GM21381 (cell line): Measurements from ENCODE around the gene NPAS3.

Experiments
- ATAC-seq: cut with Tn5 transposase; IDR thresholded peaks from one replicate; pipeline ENCODE4 v1.9.1; 2021; ENCODE audit warnings: mild to moderate bottlenecking, moderate library complexity; ENCODE audit not compliant: unreplicated experiment

The NPAS3 gene

DNA sequence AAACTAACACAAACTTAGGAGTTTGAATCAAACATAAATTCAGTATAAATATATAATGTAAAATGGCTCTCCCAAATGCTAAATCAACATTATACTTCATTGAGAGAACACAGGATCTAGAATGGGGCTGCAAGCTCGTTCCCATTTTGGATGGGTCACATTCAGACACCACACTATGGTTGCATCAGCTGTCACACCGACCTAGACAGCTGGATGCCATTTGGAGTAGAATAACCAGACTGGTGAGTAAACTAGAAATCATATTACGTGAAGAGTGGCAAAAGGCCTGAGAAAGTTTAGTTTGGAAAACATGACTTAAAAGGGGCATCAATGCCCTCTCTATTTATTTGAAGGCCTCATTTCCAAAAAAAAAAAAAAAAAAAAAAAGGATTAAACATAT lies 430.4 kb downstream of the NPAS3 start:
- no peak for ATAC-seq

DNA sequence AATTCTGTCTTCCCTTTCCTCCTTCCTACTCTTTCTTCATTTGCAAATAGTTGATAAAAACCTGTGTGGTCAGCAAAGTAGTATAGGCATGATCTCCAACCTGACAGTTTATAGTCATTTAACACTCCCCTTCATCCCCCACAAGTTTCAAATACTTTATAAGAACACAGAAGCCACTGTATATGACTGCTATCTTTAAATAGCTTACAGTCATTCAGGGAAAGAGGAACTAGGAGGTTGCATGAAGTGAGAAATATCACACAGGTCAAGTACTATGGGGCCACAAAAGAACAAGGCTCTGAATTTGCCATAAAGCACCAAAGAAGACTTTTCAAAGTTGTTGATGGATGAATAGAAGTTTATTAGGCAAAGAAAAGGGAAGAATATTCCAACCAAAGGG lies 431.3 kb downstream of the NPAS3 start:
- ATAC-seq: peak; percentile 88

DNA sequence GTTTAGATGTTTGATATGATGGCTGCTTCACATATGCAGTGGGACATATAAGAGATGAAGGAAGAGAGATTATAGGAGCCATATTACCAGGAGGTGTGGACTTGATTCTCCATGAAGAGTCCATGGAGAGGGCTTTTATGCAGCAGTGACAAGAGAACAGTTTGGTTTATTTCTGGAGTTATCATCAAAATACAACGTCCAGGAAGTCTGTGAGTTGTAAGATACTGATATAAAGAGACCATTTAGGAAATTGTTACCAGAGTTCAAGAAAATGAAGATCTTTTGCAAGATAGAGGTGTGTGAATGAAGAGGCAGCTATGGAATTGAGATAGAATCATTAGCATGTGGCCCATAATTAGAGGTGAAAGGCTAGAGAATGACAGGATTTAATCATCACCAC lies 431.7 kb downstream of the NPAS3 start:
- ATAC-seq: no peak

DNA sequence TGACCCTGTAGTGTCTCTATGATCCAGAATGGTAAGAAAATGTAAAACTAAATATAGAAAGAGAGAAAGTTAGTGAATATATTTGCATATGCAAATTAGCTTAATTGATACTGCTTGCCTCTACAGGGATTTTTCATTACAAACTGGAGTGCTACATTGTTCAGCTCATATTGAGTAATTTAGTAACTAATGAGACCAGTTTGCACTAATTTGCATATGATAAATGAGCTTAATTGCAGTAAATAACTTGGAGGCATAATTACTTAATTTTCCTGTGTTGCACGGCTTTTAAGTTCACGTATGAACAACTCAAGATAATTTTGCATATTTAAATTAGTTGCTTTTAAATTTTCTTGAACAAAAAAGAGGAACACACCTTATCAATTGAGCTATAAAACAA lies 436.5 kb downstream of the NPAS3 start:
- ATAC-seq: no peak

DNA sequence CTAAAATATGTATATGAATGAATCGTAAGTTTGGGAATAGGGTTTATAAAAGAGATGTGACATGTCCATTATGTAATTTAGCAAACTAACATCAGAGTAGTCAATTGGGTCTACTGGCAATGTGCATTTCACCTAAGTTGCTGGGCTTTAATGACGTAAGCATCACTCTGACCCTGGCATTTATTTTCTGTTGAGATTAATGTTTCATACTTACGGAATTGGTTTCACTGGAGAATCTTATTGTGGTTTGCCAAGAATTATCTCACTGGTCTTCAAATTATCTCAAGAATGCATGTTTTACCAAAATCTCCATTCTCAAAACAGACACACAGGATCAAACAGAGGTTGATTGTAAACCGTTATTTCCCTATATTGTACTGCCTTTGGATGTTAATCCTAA lies 437.1 kb downstream of the NPAS3 start:
- no peak for ATAC-seq

DNA sequence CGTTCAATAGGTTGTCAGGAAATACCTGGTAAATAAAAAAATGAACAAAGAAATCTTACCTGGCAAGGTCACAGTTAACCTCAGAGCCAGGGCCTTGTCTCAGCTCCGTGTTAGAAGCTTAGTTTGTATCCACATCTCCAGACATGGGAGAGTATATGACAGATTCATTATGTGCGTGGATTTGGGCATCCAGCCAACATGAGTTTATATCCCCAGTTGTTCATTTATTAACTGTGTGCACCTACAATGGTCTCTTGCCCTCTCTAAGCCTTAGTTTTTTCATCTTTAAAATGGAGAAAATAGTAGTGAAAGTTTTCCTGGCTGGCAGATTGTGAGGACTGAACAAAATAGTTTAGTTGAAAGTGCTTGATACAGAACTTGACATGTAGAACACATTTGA lies 437.8 kb downstream of the NPAS3 start:
- ATAC-seq: no peak

DNA sequence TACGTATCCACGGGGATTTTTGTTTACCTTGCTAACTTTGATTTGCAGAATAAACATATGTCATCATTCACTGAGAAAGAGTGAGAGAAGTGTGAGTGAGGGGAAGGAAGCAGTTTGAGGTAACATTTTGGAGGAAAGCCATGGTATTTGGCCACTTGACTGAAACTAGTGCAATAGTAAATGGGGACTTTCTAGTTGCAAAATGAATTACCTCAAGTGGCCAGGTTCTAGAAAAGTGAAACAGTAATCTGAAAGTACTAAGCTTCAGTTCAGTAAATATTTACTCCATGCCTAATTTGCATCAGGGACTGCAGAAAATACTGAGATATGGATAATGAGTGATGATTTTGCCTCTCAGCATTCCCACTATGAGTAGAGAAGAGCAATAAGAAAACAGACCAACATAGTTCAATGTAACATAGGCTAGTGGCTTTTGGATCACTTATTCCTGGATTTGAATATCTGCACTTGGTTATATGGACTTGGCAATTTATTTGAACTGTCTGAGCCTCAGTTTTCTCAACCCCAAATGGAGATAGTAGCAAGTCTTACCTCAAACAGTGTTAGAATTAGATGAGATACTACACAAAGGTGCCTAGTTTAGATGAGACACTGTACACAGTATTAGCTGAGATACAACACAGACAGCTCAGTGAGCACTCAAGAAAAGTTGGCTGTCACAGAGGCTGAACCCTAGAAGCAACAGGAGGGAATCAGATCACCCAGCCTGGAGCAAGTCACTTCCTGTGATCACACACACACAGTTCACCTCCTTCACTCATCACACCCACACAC lies 439.1 kb downstream of the NPAS3 start:
- ATAC-seq: no peak

DNA sequence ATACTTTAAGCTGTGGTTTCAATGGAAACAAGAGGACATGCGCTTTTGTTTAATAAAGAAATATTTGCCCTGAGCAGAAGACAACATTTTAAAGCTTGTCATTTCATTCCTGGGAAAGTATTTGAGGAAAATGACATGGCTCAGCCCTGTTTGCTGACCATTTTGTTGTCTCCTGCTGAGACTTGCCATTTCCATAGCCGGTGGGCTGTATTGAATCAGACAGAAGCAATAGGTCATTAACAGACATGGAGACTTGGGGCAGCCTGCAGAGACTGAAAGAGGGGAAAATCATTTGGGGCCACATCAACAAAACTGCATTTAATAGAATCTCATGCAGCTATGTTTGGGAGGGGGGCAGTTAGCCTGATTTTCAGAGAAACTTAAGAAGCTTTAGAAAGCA lies 443.0 kb downstream of the NPAS3 start:
- no peak for ATAC-seq

DNA sequence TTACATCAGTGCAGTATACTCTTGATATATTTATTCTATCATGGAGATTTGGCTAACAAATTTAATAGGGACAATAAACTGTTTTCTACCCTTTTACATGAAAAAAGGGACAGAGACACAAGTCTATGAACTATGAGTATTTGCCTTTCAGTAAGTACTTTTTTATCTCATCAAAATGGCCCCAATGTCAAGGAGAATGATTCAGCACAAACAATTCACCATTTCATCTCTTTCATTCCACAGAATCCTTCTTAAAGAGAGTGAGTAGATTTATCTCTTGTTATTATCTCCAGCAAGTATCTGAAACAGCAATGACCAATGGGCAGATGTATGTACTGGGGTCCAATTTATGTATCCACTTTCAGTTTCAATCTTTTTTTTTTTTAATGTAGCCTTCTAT lies 447.5 kb downstream of the NPAS3 start:
- ATAC-seq: no peak

DNA sequence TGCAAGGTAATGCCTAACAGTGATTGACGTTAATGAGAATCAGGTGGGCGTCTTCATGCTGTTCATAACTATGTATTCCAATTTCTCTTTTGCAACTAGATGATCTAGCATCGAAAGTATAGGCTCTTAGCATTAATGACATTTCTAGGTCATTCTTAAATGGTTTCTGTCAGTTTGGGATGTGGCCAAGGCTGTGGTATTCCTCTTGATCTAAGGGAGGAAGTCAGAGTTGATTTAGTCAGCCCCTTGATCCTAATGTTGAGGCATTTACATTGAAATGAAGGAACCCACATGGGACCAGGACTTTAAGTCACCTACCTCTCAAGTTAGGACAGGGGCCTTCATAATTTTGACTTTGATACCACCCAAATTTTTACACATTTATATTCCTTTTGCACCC lies 448.1 kb downstream of the NPAS3 start:
- ATAC-seq: no peak

DNA sequence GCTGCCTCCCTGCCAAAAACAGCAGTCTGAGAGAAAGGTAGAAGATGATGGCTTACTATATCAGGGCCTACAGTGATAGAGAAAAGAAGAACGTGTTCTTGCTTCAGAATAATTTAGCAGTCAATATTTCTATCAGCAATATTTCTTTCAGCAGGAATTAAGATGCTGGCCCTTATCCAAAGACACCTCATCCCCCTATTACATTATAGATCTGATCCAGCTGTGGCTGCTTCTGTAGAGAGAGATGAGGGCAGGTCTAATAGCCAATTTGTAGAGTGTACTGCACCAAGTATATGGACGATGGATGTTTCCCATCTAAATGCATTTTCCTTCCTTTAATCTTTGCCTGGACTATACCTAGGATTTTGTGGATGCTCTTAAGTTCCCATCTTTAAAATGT lies 451.7 kb downstream of the NPAS3 start:
- no peak for ATAC-seq

DNA sequence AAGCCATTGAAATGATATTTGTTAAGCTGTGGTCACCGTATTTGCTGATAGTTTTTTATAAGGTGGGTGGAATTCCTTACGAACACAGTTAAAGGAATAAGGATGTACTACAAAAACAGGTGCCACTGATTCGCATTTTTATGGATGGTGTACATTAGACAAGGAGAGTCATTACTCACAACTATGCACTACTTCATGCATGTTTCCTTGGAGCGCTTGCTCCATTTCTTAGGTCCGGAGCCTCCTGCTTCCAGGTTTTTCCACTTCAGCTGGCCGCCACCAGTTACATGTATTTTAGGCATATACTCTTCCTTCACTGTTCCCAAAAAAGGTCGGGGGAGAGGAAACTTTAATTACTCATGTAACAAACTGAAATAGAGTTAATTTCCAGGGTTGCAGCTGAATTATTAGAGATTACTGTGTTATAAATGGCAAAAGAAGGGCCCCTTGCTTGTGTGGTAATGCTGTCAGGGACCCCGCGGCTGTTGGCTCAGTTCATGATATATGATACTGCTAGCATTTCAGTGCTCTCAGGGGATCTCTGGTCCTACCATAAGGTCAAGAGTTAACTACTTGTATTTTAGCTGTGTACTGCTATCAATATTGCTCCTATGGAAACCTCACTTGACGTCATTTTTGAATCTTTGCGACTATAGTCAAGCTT lies 454.7 kb downstream of the NPAS3 start:
- ATAC-seq: no peak

DNA sequence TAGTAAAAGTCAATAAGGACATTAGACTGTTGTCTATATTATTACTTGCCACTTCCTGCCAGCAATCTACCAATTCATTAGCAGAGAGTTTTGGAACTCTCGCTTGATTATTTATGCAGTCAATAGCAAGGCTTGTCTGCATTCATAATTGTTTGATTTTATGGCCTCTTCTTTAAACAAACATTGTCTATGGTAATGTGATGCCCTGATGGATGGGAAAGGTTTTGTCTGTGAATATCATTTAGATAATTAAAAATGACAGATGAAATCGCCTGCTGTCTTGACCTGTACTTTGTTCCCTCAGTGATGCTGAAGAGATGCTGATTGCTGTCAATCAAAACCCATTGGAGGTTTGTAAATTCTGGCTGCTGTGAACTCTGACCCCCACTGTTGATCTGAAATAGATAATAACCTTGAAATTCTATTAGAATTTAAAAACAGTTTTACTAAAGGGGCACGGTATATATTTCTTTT lies 455.3 kb downstream of the NPAS3 start:
- no peak for ATAC-seq

DNA sequence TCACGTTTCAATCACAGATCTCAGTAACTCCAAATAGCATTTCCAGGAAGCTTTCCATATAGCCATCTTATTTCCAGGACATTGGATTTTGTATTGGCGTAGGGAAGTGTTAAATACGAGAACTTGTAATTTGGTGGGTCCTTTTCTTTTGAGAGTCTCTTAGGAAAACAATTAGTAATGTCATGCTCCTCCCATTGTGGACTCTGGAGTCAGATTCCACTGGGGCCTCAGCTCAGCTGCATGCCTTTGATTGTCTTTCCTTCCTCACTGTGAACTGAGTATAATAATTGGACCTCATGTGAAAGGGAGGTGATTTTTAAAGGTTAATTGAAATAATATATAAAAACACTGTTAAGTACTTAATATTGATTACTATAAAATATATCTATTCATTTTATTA lies 462.6 kb downstream of the NPAS3 start:
- ATAC-seq: no peak

DNA sequence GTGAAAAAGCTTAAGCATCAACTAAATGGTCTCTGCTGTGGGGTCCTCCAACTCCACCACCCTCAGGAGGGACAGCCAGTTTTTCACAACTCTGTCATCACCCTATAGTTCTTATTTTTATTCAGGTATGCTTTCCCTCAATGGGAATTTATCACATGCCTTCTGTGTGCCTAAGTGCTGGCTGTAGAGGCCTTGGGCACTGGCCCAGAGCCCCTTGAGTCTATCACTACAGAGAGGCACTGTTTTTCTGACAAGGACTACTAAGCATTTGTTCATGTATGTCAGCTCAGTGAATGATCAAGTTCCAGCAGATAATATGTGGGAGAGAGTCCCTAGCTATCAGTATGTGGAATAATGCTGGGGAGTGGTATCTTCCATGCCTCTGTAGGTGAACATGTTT lies 463.9 kb downstream of the NPAS3 start:
- no peak for ATAC-seq

DNA sequence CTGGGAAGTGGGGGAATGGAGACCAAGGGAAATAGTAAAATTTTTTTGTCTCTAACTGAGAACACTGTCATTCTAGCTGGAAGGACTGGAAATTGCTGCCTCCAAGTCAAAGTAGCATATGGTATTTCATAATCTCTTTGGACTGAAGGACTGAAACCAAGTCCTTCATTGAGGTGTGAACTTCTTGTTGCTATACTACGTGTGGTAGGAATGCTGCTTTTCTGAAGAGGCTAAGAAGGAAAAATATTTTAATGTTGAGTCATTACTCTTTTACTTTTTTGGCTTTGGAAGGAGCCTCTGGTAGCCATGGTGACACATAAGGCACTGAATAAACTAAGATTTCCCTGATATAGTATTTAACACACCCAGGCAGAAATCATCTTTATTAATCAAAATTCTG lies 465.4 kb downstream of the NPAS3 start:
- no peak for ATAC-seq

DNA sequence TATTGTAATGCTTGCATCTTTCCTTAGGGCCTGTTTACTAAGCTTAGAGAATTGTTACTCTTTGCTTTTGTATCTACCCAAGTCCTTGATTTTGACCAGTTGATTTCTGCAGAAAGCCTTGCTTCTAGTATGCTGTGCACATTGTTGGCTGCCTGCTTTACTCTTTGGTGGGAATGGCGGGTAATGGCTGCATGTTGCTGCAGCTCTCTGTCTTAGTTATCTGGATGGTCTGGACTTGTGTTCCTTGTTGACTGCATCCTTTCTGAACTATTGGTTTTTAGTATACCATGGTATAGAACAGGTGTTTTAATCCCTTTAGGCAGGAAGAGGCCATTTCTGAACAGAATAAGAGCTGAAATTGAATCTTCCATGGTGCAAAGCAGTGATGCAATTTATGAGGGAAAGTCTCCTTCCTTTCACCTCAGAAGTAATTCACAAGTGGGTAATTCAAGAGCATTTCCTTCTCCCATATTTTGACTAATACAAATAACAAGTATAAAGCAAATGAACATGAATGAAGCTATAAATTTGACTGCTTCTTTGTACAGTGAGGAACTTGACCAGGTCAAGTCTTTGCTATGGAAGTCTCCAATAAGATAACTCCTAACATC lies 466.4 kb downstream of the NPAS3 start:
- ATAC-seq: no peak

DNA sequence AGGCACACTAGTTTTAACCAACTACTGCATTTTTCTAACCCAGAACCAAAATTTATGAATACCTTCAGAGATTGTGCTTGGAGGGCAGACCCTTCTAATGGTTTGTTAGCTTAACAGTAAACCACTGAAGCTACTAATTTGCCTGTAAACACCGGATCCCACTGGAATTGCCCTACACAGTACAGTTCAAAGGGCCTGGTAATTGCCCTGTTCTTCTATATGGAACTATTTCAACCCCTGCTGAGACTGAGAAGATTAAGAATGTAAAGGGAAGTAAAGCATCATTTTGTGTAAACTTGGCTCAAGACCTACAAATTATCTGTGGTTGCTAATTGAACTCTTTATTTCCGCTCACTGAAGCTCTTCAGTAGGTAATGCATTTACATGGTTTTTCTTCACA lies 468.1 kb downstream of the NPAS3 start:
- no peak for ATAC-seq

DNA sequence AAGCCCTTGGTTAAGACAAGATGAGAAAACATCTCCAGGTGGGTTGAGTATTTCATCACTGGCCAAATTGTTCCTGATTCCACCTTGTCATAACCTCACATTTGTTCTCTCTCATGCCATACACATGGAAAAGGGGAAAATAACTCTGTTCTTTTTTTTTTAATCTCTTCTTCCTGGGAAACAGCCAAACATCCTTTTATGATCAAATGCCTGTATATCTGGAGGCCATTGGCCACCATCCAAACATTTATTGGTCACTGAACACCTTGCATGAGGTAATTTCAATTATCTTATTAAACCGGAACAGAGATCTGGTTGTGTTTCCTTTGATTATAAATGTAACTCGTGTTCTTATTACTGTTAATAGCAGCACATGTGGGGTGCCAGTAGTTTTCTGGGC lies 469.6 kb downstream of the NPAS3 start:
- no peak for ATAC-seq

DNA sequence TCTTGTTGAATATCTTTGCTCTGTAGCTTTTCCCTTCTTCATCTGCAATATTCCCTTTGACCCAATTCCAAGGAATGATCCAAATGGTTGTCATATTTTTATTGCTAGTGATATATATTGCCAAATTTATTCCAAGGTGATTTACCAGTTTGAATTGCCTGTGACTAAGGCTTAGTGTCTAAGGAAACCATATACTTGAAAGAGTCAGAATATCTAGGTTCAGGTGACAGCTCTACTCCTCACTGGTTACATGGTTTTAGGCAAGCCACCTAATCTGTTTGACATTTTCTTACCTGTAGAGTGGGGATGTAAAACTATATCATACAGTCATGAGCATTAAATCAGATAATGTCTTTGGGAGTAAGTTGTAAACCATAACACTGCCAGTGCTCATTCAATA lies 473.8 kb downstream of the NPAS3 start:
- ATAC-seq: no peak

DNA sequence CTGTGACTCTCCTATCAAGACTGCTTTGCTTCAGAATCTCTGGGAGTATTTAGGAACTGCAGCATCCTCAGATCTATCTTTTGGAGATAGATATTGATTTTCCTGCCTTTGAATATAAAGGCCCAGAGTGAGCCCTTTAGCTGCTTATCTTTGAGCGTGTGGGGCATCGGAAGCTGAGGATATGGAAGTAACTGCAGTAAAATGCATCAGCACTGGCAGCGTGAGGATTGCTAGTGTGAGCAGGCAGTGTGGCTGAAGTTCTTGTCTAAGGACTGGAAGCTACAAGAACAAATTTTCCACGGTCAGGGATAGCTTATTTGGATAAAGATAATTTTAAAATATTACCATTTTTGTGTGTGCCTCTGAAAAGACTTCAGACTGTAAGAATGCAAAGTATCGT lies 474.7 kb downstream of the NPAS3 start:
- no peak for ATAC-seq

DNA sequence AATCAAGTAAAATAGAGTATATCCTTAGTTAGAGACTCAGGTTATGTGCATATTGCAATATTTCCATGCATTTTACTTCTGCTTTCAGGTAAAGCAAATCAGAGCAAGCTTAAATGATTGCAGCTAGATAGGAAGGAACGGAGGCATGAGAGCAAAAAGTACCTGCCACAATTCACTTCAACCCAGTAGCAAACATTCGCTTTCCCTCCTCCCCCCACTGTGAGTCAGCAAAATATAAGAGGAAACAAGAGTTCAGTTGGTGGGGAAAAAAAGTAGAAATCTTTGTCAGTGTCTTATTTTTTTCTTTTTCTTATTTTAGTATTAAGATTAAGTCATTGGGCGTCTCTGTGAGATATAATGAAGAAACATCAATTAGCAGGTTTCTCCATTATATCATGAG lies 475.4 kb downstream of the NPAS3 start:
- ATAC-seq: no peak
